ENCODE results near the gene CES2. TPM values are rescaled to one million over a fixed set of nuclear protein-coding genes. Genes with fewer than 3 reads are reported as not detected.

CES2 gene
- polyA plus RNA-seq, 2 of the 4 experiments (the other 2 are of a cell fraction): 20.3 to 20.4 TPM

GRCh38 chr16:66961914-66962313 lies 26.6 kb downstream of the CES2 start:
- DNase-seq (ENCODE audit: low read depth in 1 of 2, low spot score in 1 of 2): no peak
- POLR2A ChIA-PET: interaction anchor here (0.5 kb wide), 1 partner anchor 928 kb away, joined by 6 read pairs; no protein-coding TSS in a partner anchor

GRCh38 chr16:66964049-66964448 lies 28.7 kb downstream of the CES2 start:
- Histone ChIP-seq H3K9me3 (no peaks in the 10 kb centered on the region), H3K4me3 (no peak overlapping the region), H3K4me1 (no peaks in the 10 kb centered on the region), H3K4me2 (no peak overlapping the region), H3K27ac (no peak overlapping the region)
- FAIRE-seq: no peak
- no peak for DNase-seq (ENCODE audit: low read depth in 1 of 2, low spot score in 1 of 2)
- ChIA-PET CTCF (interaction anchor here (0.5 to 15.9 kb wide), 13 partner anchors 10 to 436 kb away, joined by 3 to 216 read pairs (median 5); partner anchors contain the start of genes FBXL8 and TRADD), POLR2A (interaction anchor here (1.0 kb wide), 1 partner anchor 12 kb away, joined by 3 read pairs; no protein-coding TSS in a partner anchor)
- TF ChIP-seq GATA3 (IDR thresholded peaks at IDR 0.05; ENCODE audit: borderline replicate concordance) (no peak), POLR2A (IDR thresholded peaks at IDR 0.05; ENCODE audit: low read length) (no peak), SREBF2 (IDR thresholded peaks at IDR 0.05) (no peak), E2F6 (IDR thresholded peaks at IDR 0.05; ENCODE audit: borderline replicate concordance, low read depth) (no peak), HOXA7 (CRISPR knock-in tag; IDR thresholded peaks at IDR 0.05) (no peak), MAZ (IDR thresholded peaks at IDR 0.05; ENCODE audit: borderline replicate concordance, low read depth, low read length) (no peak), JUNB (IDR thresholded peaks at IDR 0.05) (no peak), HES2 (IDR thresholded peaks at IDR 0.05) (no peak), ZFP36 (IDR thresholded peaks at IDR 0.05; ENCODE audit: borderline replicate concordance, partially characterized antibody) (no peak), MAX (IDR thresholded peaks at IDR 0.05) (no peak), RAD21 (conservative IDR thresholded peaks at IDR 0.05 in 1 of 2, IDR thresholded peaks at IDR 0.05 in 1 of 2) (no peak), FOXS1 (CRISPR knock-in tag; IDR thresholded peaks at IDR 0.05) (no peak), HOXB5 (CRISPR knock-in tag; IDR thresholded peaks at IDR 0.05) (no peak), MYC (IDR thresholded peaks at IDR 0.05; ENCODE audit: borderline replicate concordance, low read length) (no peak), JUN (IDR thresholded peaks at IDR 0.05) (no peak), BHLHE40 (IDR thresholded peaks at IDR 0.05; ENCODE audit: low read depth, low read length) (no peak), RFX5 (IDR thresholded peaks at IDR 0.05) (no peak)
- no peak for ATAC-seq
- WGBS (ENCODE audit: missing lambda C conversion rate): 47% methylated on average over 3 of the region's 6 CpGs

More at GRCh38 chr16:66961914-66962313, 26.6 kb downstream of the CES2 start:
- ATAC-seq: no peak
- 83% methylated on average over 5 of the region's 5 CpGs for WGBS (ENCODE audit: missing lambda C conversion rate)
- FAIRE-seq: no peak
- Histone ChIP-seq H3K27ac (no peak overlapping the region), H3K4me2 (peak overlapping the region; percentile 70), H3K9me3 (no peaks in the 10 kb centered on the region), H3K4me1 (no peaks in the 10 kb centered on the region), H3K4me3 (no peak overlapping the region)
- CTCF ChIA-PET: interaction anchor here (0.8 to 15.9 kb wide), 18 partner anchors 9 to 320 kb away, joined by 3 to 216 read pairs (median 6); no protein-coding TSS in a partner anchor
- TF ChIP-seq KDM5A (IDR thresholded peaks at IDR 0.05): no peak
- no peak for TF ChIP-seq SREBF2 (IDR thresholded peaks at IDR 0.05)
- no peak for TF ChIP-seq FOXS1 (CRISPR knock-in tag; IDR thresholded peaks at IDR 0.05)
- no peak for TF ChIP-seq CHD2 (IDR thresholded peaks at IDR 0.05; ENCODE audit: low read length, partially characterized antibody)
- TF ChIP-seq RNF2 (IDR thresholded peaks at IDR 0.05; ENCODE audit: borderline replicate concordance, low read depth): no peak

- CTCF ChIA-PET: interaction anchor here (0.7 to 15.9 kb wide), 7 partner anchors 6 to 216 kb away, joined by 3 to 216 read pairs (median 65); partner anchors contain the start of genes B3GNT9, CES3, FBXL8 and TRADD
- no peak for TF ChIP-seq JUN (IDR thresholded peaks at IDR 0.05)
- TF ChIP-seq HOXB13 (CRISPR knock-in tag; IDR thresholded peaks at IDR 0.05; ENCODE audit: low read depth): no peak
- TF ChIP-seq CBX2 (IDR thresholded peaks at IDR 0.05; ENCODE audit: borderline replicate concordance, low read depth): no peak
- TF ChIP-seq CHD4 (IDR thresholded peaks at IDR 0.05; ENCODE audit: borderline replicate concordance): no peak
- no peak for TF ChIP-seq NFE2L2 (conservative IDR thresholded peaks at IDR 0.05; ENCODE audit: low read length)
- TF ChIP-seq NR3C1 (IDR thresholded peaks at IDR 0.05): no peak
- TF ChIP-seq GATA3 (IDR thresholded peaks at IDR 0.05; ENCODE audit: borderline replicate concordance): no peak
- TF ChIP-seq FOSL2 (IDR thresholded peaks at IDR 0.05): no peak
- no peak for TF ChIP-seq FOSL2 (CRISPR knock-in tag; IDR thresholded peaks at IDR 0.05)
- TF ChIP-seq ZC3H11A (IDR thresholded peaks at IDR 0.05): no peak
- no peak for TF ChIP-seq REST (IDR thresholded peaks at IDR 0.05)
- TF ChIP-seq SMC3 (IDR thresholded peaks at IDR 0.05): no peak
- no peak for TF ChIP-seq POLR2AphosphoS2 (conservative IDR thresholded peaks at IDR 0.05; ENCODE audit: low read length)
- TF ChIP-seq RAD21 (conservative IDR thresholded peaks at IDR 0.05 in 1 of 2, IDR thresholded peaks at IDR 0.05 in 1 of 2): no peak
- TF ChIP-seq ESRRA (IDR thresholded peaks at IDR 0.05; ENCODE audit: borderline replicate concordance, low read length): no peak
- H3K4me2 ChIP-seq: no peak overlapping the region
- H3K4me1 ChIP-seq: peaks cover 13% of the 10 kb centered on the region
- POLR2A ChIA-PET: no interaction called here
- ATAC-seq: no peak
- whole genome bisulfite sequencing (ENCODE audit: missing lambda C conversion rate): 87% methylated on average over 5 of the region's 5 CpGs
- no peak overlapping the region for H3K4me3 ChIP-seq
- H3K9me3 ChIP-seq: no peaks in the 10 kb centered on the region
- no peak overlapping the region for H3K27ac ChIP-seq
- DNase-seq (ENCODE audit: low read depth in 1 of 2, low spot score in 1 of 2): no peak
- FAIRE-seq: no peak
Observed at GRCh38 chr16:66968847-66969246, 33.5 kb downstream of the CES2 start.
